IPS-18a (cell line): ENCODE results near the gene GNG7.
"Not testable (repeated sequence)": the region's sequence is repeated elsewhere in the genome, so short reads cannot be mapped to it uniquely, and the experiment has no call there.

ENCODE experiments used
- H3K27ac ChIP-seq: one replicate; pipeline ENCODE4 v1.5.1; 2013; ENCODE audit warnings: low read length
- H3K27me3 ChIP-seq: one replicate; pipeline ENCODE4 v1.6.1; 2013; ENCODE audit warnings: mild to moderate bottlenecking, low read length; ENCODE audit not compliant: control insufficient read depth, insufficient read depth
- H3K36me3 ChIP-seq: one replicate; pipeline ENCODE4 v1.6.1; 2013; ENCODE audit warnings: low read depth, low read length; ENCODE audit not compliant: control insufficient read depth
- H3K4me1 ChIP-seq: one replicate; pipeline ENCODE4 v1.6.1; 2013; ENCODE audit warnings: low read depth, low read length; ENCODE audit not compliant: control insufficient read depth
- H3K4me3 ChIP-seq: one replicate; pipeline ENCODE4 v1.5.1; 2013; ENCODE audit warnings: low read length
- H3K9ac ChIP-seq: one replicate; pipeline ENCODE4 v1.6.1; 2013; ENCODE audit warnings: mild to moderate bottlenecking, low read length, moderate library complexity
- H3K9me3 ChIP-seq: one replicate; pipeline ENCODE4 v1.6.1; 2013; ENCODE audit warnings: low read depth, low read length; ENCODE audit not compliant: control insufficient read depth

The GNG7 gene

GRCh38 chr19:2494084-2494446 is 208.4 kb downstream of the GNG7 start:
- Histone ChIP-seq H3K36me3 (no peaks in the 10 kb centered on the region), H3K9me3 (no peaks in the 10 kb centered on the region), H3K27me3 (peaks cover 48% of the 10 kb centered on the region), H3K4me3 (peak overlapping the region; percentile 55), H3K9ac (no peak overlapping the region), H3K27ac (no peak overlapping the region), H3K4me1 (no peaks in the 10 kb centered on the region)

- H3K4me1 ChIP-seq, H3K9me3 ChIP-seq, H3K9ac ChIP-seq, H3K27ac ChIP-seq, H3K4me3 ChIP-seq, H3K36me3 ChIP-seq: not testable (repeated sequence)
- H3K27me3 ChIP-seq: peaks cover 54% of the 10 kb centered on the region
Observed at GRCh38 chr19:2493448-2493847, 209.0 kb downstream of the GNG7 start.

- Histone ChIP-seq H3K27me3 (peaks cover 60% of the 10 kb centered on the region), H3K9ac (no peak overlapping the region), H3K4me3 (no peak overlapping the region), H3K27ac (no peak overlapping the region), H3K9me3 (no peaks in the 10 kb centered on the region), H3K36me3 (no peaks in the 10 kb centered on the region), H3K4me1 (no peaks in the 10 kb centered on the region)
Observed at GRCh38 chr19:2492870-2493269, 209.6 kb downstream of the GNG7 start.

- no peaks in the 10 kb centered on the region for H3K36me3 ChIP-seq
- no peaks in the 10 kb centered on the region for H3K9me3 ChIP-seq
- H3K9ac ChIP-seq: no peak overlapping the region
- H3K27ac ChIP-seq: no peak overlapping the region
- no peak overlapping the region for H3K4me3 ChIP-seq
- no peaks in the 10 kb centered on the region for H3K4me1 ChIP-seq
- peaks cover 71% of the 10 kb centered on the region for H3K27me3 ChIP-seq
Observed at GRCh38 chr19:2491130-2491801, 211.2 kb downstream of the GNG7 start.

DNA sequence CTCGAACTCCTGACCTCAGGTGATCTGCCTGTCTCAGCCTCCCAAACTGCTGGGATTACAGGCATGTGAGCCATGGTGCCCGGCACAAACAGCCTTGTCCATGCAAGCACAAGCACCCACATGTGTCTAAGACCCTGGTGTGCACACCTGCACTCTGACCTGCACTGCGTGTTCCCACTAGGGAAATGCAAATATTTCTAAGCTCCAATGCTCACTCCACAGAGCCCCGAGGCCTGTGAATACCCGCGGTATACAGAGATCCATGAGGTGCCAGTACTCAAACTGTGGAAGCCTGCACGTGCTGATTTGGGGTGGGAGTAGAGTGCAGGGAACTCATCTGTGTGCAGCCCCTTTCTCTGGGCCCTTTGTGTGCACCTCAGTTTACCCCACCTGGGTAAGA is 211.8 kb downstream of the GNG7 start:
- no peak overlapping the region for H3K27ac ChIP-seq
- H3K36me3 ChIP-seq: no peaks in the 10 kb centered on the region
- H3K9me3 ChIP-seq: no peaks in the 10 kb centered on the region
- H3K4me1 ChIP-seq: no peaks in the 10 kb centered on the region
- no peak overlapping the region for H3K9ac ChIP-seq
- H3K4me3 ChIP-seq: no peak overlapping the region
- H3K27me3 ChIP-seq: peaks cover 71% of the 10 kb centered on the region

GRCh38 chr19:2488942-2489731 is 213.4 kb downstream of the GNG7 start:
- Histone ChIP-seq H3K27ac (no peak overlapping the region), H3K9ac (no peak overlapping the region), H3K27me3 (peaks cover 59% of the 10 kb centered on the region), H3K4me3 (peak overlapping the region; percentile 37), H3K36me3 (no peaks in the 10 kb centered on the region), H3K4me1 (no peaks in the 10 kb centered on the region), H3K9me3 (no peaks in the 10 kb centered on the region)

- H3K4me1 ChIP-seq: no peaks in the 10 kb centered on the region
- no peaks in the 10 kb centered on the region for H3K9me3 ChIP-seq
- H3K27ac ChIP-seq: no peak overlapping the region
- no peaks in the 10 kb centered on the region for H3K36me3 ChIP-seq
- H3K4me3 ChIP-seq: peak overlapping the region; percentile 37
- no peak overlapping the region for H3K9ac ChIP-seq
- peaks cover 53% of the 10 kb centered on the region for H3K27me3 ChIP-seq
Observed at GRCh38 chr19:2488405-2488941, 214.0 kb downstream of the GNG7 start.

- H3K9me3 ChIP-seq: no peaks in the 10 kb centered on the region
- peaks cover 48% of the 10 kb centered on the region for H3K27me3 ChIP-seq
- H3K27ac ChIP-seq: no peak overlapping the region
- H3K36me3 ChIP-seq: no peaks in the 10 kb centered on the region
- no peak overlapping the region for H3K9ac ChIP-seq
- H3K4me3 ChIP-seq: no peak overlapping the region
- no peaks in the 10 kb centered on the region for H3K4me1 ChIP-seq
Observed at GRCh38 chr19:2487842-2488241, 214.7 kb downstream of the GNG7 start.

- H3K4me3 ChIP-seq: no peak overlapping the region
- no peaks in the 10 kb centered on the region for H3K4me1 ChIP-seq
- H3K36me3 ChIP-seq: no peaks in the 10 kb centered on the region
Observed at GRCh38 chr19:2487090-2487489, 215.4 kb downstream of the GNG7 start.

DNA sequence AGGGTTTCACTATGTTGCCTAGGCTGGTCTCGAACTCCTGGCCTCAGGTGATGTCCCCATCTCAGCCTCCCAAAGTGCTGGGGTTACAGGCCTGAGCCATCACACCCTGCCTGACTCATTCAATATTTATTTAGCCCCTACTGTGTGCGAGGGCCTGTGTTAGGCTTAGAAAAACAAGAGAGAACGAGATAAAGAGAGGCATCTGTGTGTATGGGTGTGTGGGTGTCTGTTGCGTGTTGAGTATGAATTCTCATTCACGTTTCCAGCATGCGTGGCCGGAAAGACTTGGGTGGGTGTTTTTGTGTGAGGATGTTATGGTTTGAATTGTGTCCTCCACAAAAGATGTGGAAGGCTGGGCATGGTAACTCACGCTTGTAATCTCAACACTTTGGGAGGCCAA is 217.1 kb downstream of the GNG7 start:
- Histone ChIP-seq H3K4me3 (no peak overlapping the region), H3K27ac (no peak overlapping the region), H3K36me3 (no peaks in the 10 kb centered on the region), H3K9ac (no peak overlapping the region), H3K4me1 (no peaks in the 10 kb centered on the region), H3K9me3 (no peaks in the 10 kb centered on the region), H3K27me3 (peaks cover 38% of the 10 kb centered on the region)

More at GRCh38 chr19:2487090-2487489, 215.4 kb downstream of the GNG7 start:
- no peaks in the 10 kb centered on the region for H3K9me3 ChIP-seq
- H3K27ac ChIP-seq: no peak overlapping the region
- H3K9ac ChIP-seq: no peak overlapping the region
- H3K27me3 ChIP-seq: peaks cover 44% of the 10 kb centered on the region

DNA sequence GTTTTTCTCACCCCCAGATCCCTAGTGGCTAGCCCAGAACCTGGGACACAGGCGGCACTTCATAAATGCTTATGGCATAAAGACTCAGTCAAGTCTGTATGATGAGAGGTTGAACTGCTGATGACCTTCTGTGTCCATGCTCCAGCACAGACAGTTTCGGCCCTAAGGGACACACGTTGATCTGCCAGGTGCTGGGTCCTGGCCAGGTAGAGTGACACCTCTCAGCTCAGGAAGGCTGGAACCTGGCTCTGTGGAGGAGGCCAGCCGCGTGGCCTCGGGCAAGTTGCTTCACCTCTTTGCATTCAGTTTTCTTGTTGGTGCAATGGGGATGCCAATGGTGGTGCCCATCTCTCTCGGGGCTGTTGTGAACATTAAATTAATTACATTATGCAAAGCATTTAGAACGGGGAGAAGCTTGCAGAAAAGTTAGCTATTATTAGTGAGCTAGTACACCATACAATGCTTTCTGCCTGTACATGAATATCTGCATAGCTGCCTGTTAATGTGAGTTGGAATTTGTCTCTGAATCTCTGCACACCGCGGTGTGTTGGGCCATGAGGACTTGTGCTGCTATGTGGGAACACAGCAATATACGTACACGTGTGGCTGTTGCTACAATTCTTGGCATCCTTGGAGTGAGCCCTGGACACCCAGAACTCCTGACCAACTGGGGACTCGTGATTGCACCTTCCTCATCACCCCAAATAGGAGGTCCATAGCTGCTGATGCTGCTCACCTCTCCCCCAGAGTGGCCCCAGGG is 218.1 kb downstream of the GNG7 start:
- Histone ChIP-seq H3K4me1 (peaks cover 5% of the 10 kb centered on the region), H3K4me3 (no peak overlapping the region), H3K27ac (no peak overlapping the region), H3K36me3 (no peaks in the 10 kb centered on the region), H3K9ac (no peak overlapping the region), H3K27me3 (peaks cover 38% of the 10 kb centered on the region), H3K9me3 (no peaks in the 10 kb centered on the region)
